SK-N-SH (cell line): ENCODE results near the gene DYNAP. TPM values are rescaled to one million over a fixed set of nuclear protein-coding genes. Genes with fewer than 3 reads are reported as not detected.

Experiments
- CTCF ChIA-PET: fragments of 300-600, 350-600 bp; formaldehyde crosslinking; extraction: SDS; loops from one replicate; lab custom pipeline; 2021; lab: Yijun Ruan, JAX
- POLR2A ChIA-PET: fragments of 350-600 bp; sonication (Branson Sonifier 250); formaldehyde crosslinking; extraction: SDS; loops from one replicate; lab custom pipeline; 2020; ENCODE audit warnings: antibody characterized with exemption, inconsistent platforms; lab: Yijun Ruan, JAX
- DNase-seq: peaks from one replicate; pipeline ENCODE4 v3.0.0; 2012
- H2AFZ ChIP-seq: fragments of 200-600 bp; sonication (generic); 2 replicates; pipeline ENCODE4 v1.8.1; 2016; ENCODE audit warnings: antibody characterized with exemption, mild to moderate bottlenecking, low read depth
- H3F3A ChIP-seq: fragments of 200-600 bp; sonication (generic); replicated peaks from 2 replicates; pipeline ENCODE3; 2016; ENCODE audit warnings: antibody characterized with exemption, mild to moderate bottlenecking; ENCODE audit not compliant: insufficient read depth
- H3K27ac ChIP-seq, 2 experiments: fragments of 200-500 bp in 1 of 2; fragments of 200-600 bp in 1 of 2; sonication (Bioruptor generic) in 1 of 2; sonication (generic), shearing (Covaris generic) in 1 of 2; 2 replicates each; pipeline versions ENCODE4 v1.5.1 to v1.6.1; 2014 to 2016; ENCODE audit warnings: low read depth in 2 of 2, inconsistent platforms in 1 of 2, low read length in 1 of 2, mild to moderate bottlenecking in 1 of 2, mixed read lengths in 1 of 2
- H3K27me3 ChIP-seq: fragments of 200-600 bp; sonication (generic), shearing (Covaris generic); 2 replicates; pipeline ENCODE4 v1.6.1; 2016; ENCODE audit warnings: mixed run types; ENCODE audit not compliant: insufficient read depth
- H3K36me3 ChIP-seq, 2 experiments: fragments of 200-500 bp in 1 of 2; fragments of 200-600 bp in 1 of 2; sonication (Bioruptor generic) in 1 of 2; sonication (generic) in 1 of 2; replicated peaks in 1 of 2; 2 replicates each; pipeline versions ENCODE3 to v1.5.1; 2014 to 2016; ENCODE audit warnings: low read length in 1 of 2, mild to moderate bottlenecking in 1 of 2; ENCODE audit not compliant: insufficient read depth in 2 of 2, control insufficient read depth in 1 of 2
- H3K4me1 ChIP-seq, 2 experiments: fragments of 200-500 bp in 1 of 2; fragments of 200-600 bp in 1 of 2; sonication (Bioruptor generic) in 1 of 2; sonication (generic), shearing (Covaris generic) in 1 of 2; 2 replicates each; pipeline versions ENCODE4 v1.5.1 to v1.6.1; 2014 to 2016; ENCODE audit warnings: low read depth in 1 of 2, low read length in 1 of 2, mixed run types in 1 of 2; ENCODE audit not compliant: insufficient read depth in 2 of 2, control insufficient read depth in 1 of 2
- H3K4me2 ChIP-seq: fragments of 200-600 bp; sonication (generic), shearing (Covaris generic); 2 replicates; pipeline ENCODE4 v1.6.1; 2017; ENCODE audit warnings: mixed run types
- H3K4me3 ChIP-seq, 2 experiments: fragments of 200-500 bp in 1 of 2; fragments of 200-600 bp in 1 of 2; sonication (Bioruptor generic) in 1 of 2; sonication (generic), shearing (Covaris generic) in 1 of 2; 2 replicates each; pipeline versions ENCODE4 v1.5.1 to v1.8.1; 2014 to 2016; ENCODE audit warnings: low read depth in 2 of 2, inconsistent platforms in 1 of 2, low read length in 1 of 2, mild to moderate bottlenecking in 1 of 2, mixed read lengths in 1 of 2, moderate library complexity in 1 of 2
- H3K79me2 ChIP-seq: fragments of 200-600 bp; sonication (generic); 2 replicates; pipeline ENCODE4 v1.8.1; 2017; ENCODE audit warnings: mild to moderate bottlenecking; ENCODE audit not compliant: insufficient read depth
- H3K9ac ChIP-seq: fragments of 200-600 bp; sonication (generic); 2 replicates; pipeline ENCODE4 v1.6.1; 2017; ENCODE audit warnings: mixed run types
- H3K9me2 ChIP-seq: fragments of 200-600 bp; sonication (generic); 2 replicates; pipeline ENCODE4 v1.6.1; 2017; ENCODE audit warnings: mixed run types
- H3K9me3 ChIP-seq: fragments of 200-600 bp; sonication (generic); 2 replicates; pipeline ENCODE4 v1.6.1; 2017; ENCODE audit warnings: mixed run types, mild to moderate bottlenecking, moderate library complexity
- H4K20me1 ChIP-seq: fragments of 200-600 bp; sonication (generic); 2 replicates; pipeline ENCODE4 v1.6.1; 2017; ENCODE audit warnings: mild to moderate bottlenecking, mixed run types; ENCODE audit not compliant: insufficient read depth
- CTCF ChIP-seq: fragments of 200-600 bp; sonication (generic); IDR thresholded peaks from 2 replicates; pipeline ENCODE4 v1.6.1; 2017; ENCODE audit warnings: antibody characterized with exemption, mild to moderate bottlenecking, moderate library complexity
- ELF1 ChIP-seq: IDR thresholded peaks from 2 replicates; pipeline ENCODE4 v1.4.0; 2012
- FOSL2 ChIP-seq: IDR thresholded peaks from 2 replicates; pipeline ENCODE4 v1.4.0; 2012; ENCODE audit warnings: low read depth, mild to moderate bottlenecking, moderate library complexity, borderline replicate concordance
- FOXM1 ChIP-seq: IDR thresholded peaks from 2 replicates; pipeline ENCODE4 v1.4.0; 2012; ENCODE audit warnings: low read depth, mild to moderate bottlenecking
- GABPA ChIP-seq: IDR thresholded peaks from 2 replicates; pipeline ENCODE4 v1.4.0; 2012; ENCODE audit warnings: low read depth, mild to moderate bottlenecking
- JUND ChIP-seq: IDR thresholded peaks from 2 replicates; pipeline ENCODE4 v1.4.0; 2012
- MAX ChIP-seq: IDR thresholded peaks from 2 replicates; pipeline ENCODE4 v1.4.0; 2012; ENCODE audit warnings: low read depth
- MEF2A ChIP-seq: IDR thresholded peaks from 2 replicates; pipeline ENCODE4 v1.4.0; 2012; ENCODE audit warnings: low read depth, borderline replicate concordance
- NFIC ChIP-seq: IDR thresholded peaks from 2 replicates; pipeline ENCODE4 v1.4.0; 2012; ENCODE audit warnings: borderline replicate concordance
- POLR2AphosphoS5 ChIP-seq: IDR thresholded peaks from 2 replicates; pipeline ENCODE4 v1.6.1; 2012; ENCODE audit warnings: low read depth, low read length
- RCOR1 ChIP-seq: fragments of 150-350 bp; IDR thresholded peaks from 2 replicates; pipeline ENCODE4 v1.6.1; 2017; ENCODE audit warnings: antibody characterized with exemption, low read length
- RFX5 ChIP-seq: IDR thresholded peaks from 2 replicates; pipeline ENCODE4 v1.6.1; 2012; ENCODE audit warnings: mild to moderate bottlenecking, improper control_type of control experiment, low read length
- RXRA ChIP-seq: IDR thresholded peaks from 2 replicates; pipeline ENCODE4 v1.4.0; 2012; ENCODE audit warnings: low read depth, mild to moderate bottlenecking, borderline replicate concordance
- SIN3A ChIP-seq: IDR thresholded peaks from 2 replicates; pipeline ENCODE4 v1.6.1; 2012; ENCODE audit warnings: low read depth, mild to moderate bottlenecking, low read length, moderate library complexity, borderline replicate concordance
- SMC3 ChIP-seq: IDR thresholded peaks from 2 replicates; pipeline ENCODE4 v1.6.1; 2012; ENCODE audit warnings: low read depth, low read length, improper control_type of control experiment
- TCF12 ChIP-seq: IDR thresholded peaks from 2 replicates; pipeline ENCODE4 v1.4.0; 2012
- TEAD4 ChIP-seq: IDR thresholded peaks from 2 replicates; pipeline ENCODE4 v1.4.0; 2012; ENCODE audit warnings: mild to moderate bottlenecking, borderline replicate concordance; ENCODE audit not compliant: insufficient read depth
- YY1 ChIP-seq: IDR thresholded peaks from 2 replicates; pipeline ENCODE4 v1.4.0; 2012; ENCODE audit warnings: low read depth, mild to moderate bottlenecking
- WGBS: methylation state at CpG from one replicate; pipeline ENCODE4 v1.1.6; 2017; ENCODE audit warnings: low lambda C conversion rate; 5-methylcytosine and 5-hydroxymethylcytosine counted together
- polyA plus RNA-seq, 3 experiments: library from polyadenylated mRNA; depleted of rRNA; stranded (reverse); fragments of >200 nt; gene quantifications; 2 replicates each; pipeline ENCODE4 v1.2.3, GENCODE V29; 2012
- TF ChIP-seq, protein P1 (sequence below): IDR thresholded peaks from 2 replicates; pipeline ENCODE4 v1.4.0; 2012; ENCODE audit warnings: low read depth, borderline replicate concordance
- TF ChIP-seq, protein P2 (sequence below): fragments of 150-350 bp; IDR thresholded peaks from 2 replicates; pipeline ENCODE4 v1.6.1; 2016; ENCODE audit warnings: mild to moderate bottlenecking, low read depth, low read length

Gene DYNAP
- polyA plus RNA-seq, 1 of the 3 experiments (the other 2 are of a cell fraction), result not detected

DNA sequence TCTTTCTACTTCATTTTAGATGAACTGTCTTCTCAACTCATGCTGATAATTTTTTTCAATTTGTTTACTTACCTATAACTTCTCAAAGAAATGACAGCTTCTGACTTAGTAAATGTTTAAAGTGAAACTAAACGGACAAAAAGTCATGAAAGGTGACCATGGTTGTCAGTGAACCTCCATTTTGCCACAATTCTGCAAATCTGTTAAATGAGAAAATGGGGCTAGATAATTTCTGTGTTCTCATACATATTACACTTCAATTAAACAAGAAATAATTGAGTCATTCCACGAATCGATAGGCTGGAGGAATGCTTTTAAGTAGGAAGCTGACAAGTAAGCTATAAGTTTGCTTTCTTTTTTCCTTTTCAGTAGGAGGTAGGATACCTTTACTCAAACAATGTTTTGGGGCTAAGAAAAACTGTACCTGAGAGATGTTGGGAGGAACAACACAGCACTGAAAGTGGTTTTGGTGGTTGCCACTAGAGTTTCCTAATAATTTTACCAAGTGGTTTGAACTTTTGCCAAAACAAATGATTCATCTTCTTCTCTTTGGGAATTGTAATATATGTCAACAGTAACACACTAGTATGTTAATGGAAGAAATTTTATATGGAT, 17.1 kb downstream of the DYNAP start:
- no peaks in the 10 kb centered on the region for H3K9me2 ChIP-seq
- no peaks in the 10 kb centered on the region for H3F3A ChIP-seq
- H4K20me1 ChIP-seq, result no peaks in the 10 kb centered on the region
- H3K9me3 ChIP-seq, result no peaks in the 10 kb centered on the region
- no peaks in the 10 kb centered on the region for H3K4me1 ChIP-seq
- H3K9ac ChIP-seq, result no peak overlapping the region
- WGBS, result 57% methylated on average over 3 of the region's 3 CpGs
- ChIA-PET POLR2A (no interaction called here), CTCF (no interaction called here)
- 0 out of 2 replicates have a peak overlapping the region, but pooled peaks have one; percentile 19 for H3K4me2 ChIP-seq
- no peaks in the 10 kb centered on the region for H3K27me3 ChIP-seq
- H2AFZ ChIP-seq, result 0 out of 2 replicates have a peak overlapping the region, but pooled peaks have one; percentile 22
- TF ChIP-seq TEAD4 (no peak), RFX5 (no peak), NFIC (no peak), FOXM1 (no peak), SIN3A (no peak), CTCF (no peak), POLR2AphosphoS5 (no peak), SMC3 (no peak), RXRA (no peak), ELF1 (no peak), GABPA (no peak), YY1 (no peak)
- TF ChIP-seq, protein P1, sequence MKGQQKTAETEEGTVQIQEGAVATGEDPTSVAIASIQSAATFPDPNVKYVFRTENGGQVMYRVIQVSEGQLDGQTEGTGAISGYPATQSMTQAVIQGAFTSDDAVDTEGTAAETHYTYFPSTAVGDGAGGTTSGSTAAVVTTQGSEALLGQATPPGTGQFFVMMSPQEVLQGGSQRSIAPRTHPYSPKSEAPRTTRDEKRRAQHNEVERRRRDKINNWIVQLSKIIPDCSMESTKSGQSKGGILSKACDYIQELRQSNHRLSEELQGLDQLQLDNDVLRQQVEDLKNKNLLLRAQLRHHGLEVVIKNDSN, result no peak
- TF ChIP-seq, protein P2, sequence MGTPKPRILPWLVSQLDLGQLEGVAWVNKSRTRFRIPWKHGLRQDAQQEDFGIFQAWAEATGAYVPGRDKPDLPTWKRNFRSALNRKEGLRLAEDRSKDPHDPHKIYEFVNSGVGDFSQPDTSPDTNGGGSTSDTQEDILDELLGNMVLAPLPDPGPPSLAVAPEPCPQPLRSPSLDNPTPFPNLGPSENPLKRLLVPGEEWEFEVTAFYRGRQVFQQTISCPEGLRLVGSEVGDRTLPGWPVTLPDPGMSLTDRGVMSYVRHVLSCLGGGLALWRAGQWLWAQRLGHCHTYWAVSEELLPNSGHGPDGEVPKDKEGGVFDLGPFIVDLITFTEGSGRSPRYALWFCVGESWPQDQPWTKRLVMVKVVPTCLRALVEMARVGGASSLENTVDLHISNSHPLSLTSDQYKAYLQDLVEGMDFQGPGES, result no peak
- no peaks in the 10 kb centered on the region for H3K36me3 ChIP-seq
- no peak overlapping the region for H3K4me3 ChIP-seq
- DNase-seq, result no peak
- no peak overlapping the region for H3K27ac ChIP-seq
- no peaks in the 10 kb centered on the region for H3K79me2 ChIP-seq

DNA sequence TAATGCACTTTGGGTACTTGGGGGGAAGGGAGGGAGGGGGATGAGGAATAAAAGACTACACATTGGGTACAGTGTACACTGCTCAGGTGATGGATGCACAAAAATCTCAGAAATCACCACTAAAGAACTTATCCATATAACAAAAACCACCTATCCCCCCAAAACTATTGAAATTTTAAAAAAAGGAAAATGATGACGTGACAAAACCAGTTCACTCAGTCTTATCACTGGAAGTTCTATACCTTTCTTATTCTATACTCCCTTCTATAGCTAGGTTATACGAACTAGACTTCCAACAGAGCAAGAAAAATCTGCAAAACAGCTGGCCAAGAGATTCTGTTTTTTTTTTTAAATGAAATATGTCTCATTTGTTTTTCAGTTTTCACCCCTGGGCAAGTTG, 20.8 kb downstream of the DYNAP start:
- TF ChIP-seq RXRA, result no peak
- TF ChIP-seq MEF2A, result no peak
- TF ChIP-seq NFIC, result no peak
- no peak for TF ChIP-seq SIN3A
- no peak for TF ChIP-seq RCOR1
- TF ChIP-seq TEAD4, result no peak
- no peak for TF ChIP-seq MAX
- TF ChIP-seq TCF12, result no peak
- no peak for TF ChIP-seq FOSL2
- no peak for TF ChIP-seq RFX5
- TF ChIP-seq ELF1, result no peak
- TF ChIP-seq POLR2AphosphoS5, result no peak
- no peak for TF ChIP-seq JUND
- CTCF ChIA-PET, result interaction anchor here (0.9 to 1.0 kb wide), 2 partner anchors 20 to 219 kb away, joined by 3 read pairs; partner anchors contain the start of gene DYNAP
- POLR2A ChIA-PET, result no interaction called here
- Histone ChIP-seq H3K9me3 (no peaks in the 10 kb centered on the region), H3K4me3 (no peak overlapping the region), H3F3A (no peaks in the 10 kb centered on the region), H4K20me1 (no peaks in the 10 kb centered on the region), H3K4me2 (no peak overlapping the region), H3K27ac (no peak overlapping the region), H3K9ac (no peak overlapping the region), H3K36me3 (no peaks in the 10 kb centered on the region), H3K79me2 (no peaks in the 10 kb centered on the region), H3K9me2 (no peaks in the 10 kb centered on the region), H3K4me1 (no peaks in the 10 kb centered on the region), H2AFZ (no peak overlapping the region), H3K27me3 (no peaks in the 10 kb centered on the region)
- DNase-seq, result no peak
- WGBS, result 8% methylated on average over 2 of the region's 2 CpGs
